ENCODE measurements around the gene ESYT2.

- TF ChIP-seq, protein P1, sequence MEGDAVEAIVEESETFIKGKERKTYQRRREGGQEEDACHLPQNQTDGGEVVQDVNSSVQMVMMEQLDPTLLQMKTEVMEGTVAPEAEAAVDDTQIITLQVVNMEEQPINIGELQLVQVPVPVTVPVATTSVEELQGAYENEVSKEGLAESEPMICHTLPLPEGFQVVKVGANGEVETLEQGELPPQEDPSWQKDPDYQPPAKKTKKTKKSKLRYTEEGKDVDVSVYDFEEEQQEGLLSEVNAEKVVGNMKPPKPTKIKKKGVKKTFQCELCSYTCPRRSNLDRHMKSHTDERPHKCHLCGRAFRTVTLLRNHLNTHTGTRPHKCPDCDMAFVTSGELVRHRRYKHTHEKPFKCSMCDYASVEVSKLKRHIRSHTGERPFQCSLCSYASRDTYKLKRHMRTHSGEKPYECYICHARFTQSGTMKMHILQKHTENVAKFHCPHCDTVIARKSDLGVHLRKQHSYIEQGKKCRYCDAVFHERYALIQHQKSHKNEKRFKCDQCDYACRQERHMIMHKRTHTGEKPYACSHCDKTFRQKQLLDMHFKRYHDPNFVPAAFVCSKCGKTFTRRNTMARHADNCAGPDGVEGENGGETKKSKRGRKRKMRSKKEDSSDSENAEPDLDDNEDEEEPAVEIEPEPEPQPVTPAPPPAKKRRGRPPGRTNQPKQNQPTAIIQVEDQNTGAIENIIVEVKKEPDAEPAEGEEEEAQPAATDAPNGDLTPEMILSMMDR (IDR thresholded peaks at IDR 0.05; ENCODE audit: low read depth, low read length, missing input control) = no peak
- TF ChIP-seq YY1 (IDR thresholded peaks at IDR 0.05) (no peak), FOXA1 (IDR thresholded peaks at IDR 0.05) (no peak), SP1 (IDR thresholded peaks at IDR 0.05) (no peak), FOXA2 (IDR thresholded peaks at IDR 0.05) (no peak), REST (IDR thresholded peaks at IDR 0.05) (no peak), MAX (IDR thresholded peaks at IDR 0.05) (no peak), ZBTB33 (IDR thresholded peaks at IDR 0.05) (no peak), GABPA (IDR thresholded peaks at IDR 0.05 in 1 of 2, conservative IDR thresholded peaks at IDR 0.05 in 1 of 2) (no peak), RAD21 (IDR thresholded peaks at IDR 0.05) (no peak), TAF1 (conservative IDR thresholded peaks at IDR 0.05) (no peak), EGR1 (IDR thresholded peaks at IDR 0.05; ENCODE audit: low read depth in 2 of 2) (no peak)
Observed at GRCh38 chr7:158734861-158735260, 94.4 kb downstream of the ESYT2 start.
